ENCODE data around the gene FGF7. TPM values are rescaled to one million over a fixed set of nuclear protein-coding genes. Genes with fewer than 3 reads are reported as not detected.
"Not testable (repeated sequence)": the region's sequence is repeated elsewhere in the genome, so short reads cannot be mapped to it uniquely, and the experiment has no call there.

FGF7 gene
- total RNA-seq, 1 donor from 2014 or later, result 0.05 TPM

DNA sequence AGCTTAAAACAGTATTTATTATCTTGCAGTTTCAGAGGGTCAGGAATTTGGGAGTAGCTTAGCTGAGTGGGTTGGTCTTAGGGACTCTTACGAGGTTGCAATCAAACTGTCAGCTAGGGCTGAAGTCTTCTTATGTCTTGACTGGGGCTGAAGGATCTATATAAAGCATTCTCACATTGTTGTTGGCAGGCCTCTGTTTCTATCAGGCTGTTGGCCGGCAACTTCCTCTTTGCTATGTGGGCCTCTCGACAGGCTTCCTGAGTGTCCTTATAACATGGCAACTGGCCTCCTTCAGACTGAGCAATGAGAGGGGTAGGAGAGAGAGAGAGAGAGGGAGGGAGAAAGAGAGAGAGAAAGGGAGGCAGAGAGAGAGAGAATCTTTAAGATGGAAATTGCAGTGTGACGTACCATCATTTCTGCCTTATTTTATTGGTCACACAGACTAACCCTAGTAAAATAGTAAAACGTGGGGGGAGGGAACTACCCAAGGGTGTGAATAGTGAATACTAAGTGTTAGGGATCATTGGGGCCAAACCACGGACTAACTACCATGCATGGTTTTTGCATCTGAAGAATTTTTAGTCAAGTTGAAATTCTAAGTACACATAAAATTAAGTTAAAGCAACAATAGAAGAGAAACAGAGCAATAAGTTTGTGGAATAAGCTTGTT is 16.1 kb downstream of the FGF7 start:
- intact Hi-C loops (cut with micrococcal nuclease), result no loop called here

DNA sequence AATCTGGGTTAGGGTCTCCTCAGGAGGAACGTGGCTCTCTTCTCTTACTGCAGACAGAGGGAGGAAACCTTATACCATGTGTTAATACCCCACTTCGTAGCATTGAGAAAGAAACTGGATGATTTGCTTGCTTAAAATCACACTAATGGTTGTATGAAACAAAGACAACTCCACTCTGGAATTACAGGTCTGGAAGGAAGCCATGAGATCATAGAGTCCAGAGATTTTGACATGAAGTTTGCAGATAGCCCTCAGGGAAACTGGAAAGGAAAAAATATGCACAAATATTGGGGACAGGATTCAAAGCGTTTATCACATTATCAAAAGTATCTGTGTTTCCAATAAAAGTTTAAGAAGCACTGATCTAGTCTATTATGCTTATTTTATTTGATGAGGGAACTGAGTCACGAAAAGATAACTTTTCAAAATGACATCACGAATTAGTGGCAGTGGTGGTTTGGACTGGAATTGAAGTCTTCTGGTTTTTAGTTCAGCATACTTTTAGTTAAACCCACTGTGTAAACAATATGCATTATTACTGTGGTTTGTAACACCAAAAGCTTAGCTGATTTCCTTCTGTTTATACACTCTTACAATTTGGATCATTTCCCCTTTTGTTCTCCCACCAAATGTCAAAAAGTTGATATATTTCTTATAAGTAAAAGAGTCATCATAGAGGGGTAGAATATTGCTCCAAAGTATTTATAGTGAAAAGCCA is 16.8 kb downstream of the FGF7 start:
- intact Hi-C loops (cut with micrococcal nuclease), result no loop called here

DNA sequence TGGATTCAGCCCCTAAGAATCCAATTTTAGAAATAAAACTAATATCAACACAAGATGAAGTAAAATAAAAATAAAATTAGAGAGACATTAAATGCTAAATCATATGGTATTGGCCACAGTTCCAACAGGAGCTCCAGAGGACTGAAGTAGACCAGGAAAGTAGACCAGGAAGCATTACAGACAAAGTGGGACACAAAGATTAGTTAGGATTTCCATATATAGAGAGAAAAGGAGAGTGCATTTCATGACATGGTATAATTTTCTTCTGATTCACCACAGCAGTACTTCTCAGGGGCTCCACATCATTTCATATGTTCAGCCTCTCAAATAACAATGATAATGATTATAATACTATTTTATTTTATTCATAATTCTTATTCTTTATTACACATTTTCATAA is 18.3 kb downstream of the FGF7 start:
- intact Hi-C loops (cut with micrococcal nuclease), result no loop called here

DNA sequence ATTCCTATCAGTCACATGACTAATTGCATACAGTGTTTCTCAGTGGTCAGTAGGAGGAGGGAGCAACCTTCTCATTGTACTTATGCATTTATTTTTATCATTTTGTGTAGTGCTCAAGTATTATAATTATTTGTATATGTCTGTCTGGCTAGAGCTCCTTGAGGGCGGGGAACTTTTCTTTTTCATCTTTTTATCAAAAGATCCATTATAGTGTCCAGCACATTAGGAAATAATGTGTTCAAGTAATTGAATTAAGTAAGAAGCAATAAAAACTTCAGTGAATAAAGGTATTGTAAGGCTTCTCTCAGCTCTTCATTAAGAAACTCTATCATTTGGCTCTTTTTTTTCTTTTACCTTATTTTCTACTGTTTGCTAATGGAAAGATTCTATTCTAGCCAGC is 18.8 kb downstream of the FGF7 start:
- intact Hi-C loops (cut with micrococcal nuclease), result no loop called here

DNA sequence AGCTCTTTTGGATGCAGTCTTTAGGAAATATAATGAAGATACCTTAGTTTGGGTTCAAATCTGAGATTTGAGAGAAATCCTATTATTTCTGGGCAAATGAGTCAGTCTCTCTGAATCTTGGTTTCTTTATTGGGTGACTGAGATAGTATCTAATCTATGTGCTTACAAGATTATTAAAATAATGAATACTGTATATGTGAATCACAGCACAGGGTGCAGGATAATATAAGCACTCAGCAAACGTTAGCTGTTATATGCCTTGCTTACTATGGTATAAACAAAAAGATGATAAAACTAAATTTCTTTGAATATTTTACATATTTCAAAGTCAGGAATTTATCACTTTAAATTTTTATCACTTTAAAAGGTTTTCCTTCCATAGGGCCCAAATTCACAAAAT is 29.6 kb downstream of the FGF7 start:
- intact Hi-C loops (cut with micrococcal nuclease), result no loop called here

DNA sequence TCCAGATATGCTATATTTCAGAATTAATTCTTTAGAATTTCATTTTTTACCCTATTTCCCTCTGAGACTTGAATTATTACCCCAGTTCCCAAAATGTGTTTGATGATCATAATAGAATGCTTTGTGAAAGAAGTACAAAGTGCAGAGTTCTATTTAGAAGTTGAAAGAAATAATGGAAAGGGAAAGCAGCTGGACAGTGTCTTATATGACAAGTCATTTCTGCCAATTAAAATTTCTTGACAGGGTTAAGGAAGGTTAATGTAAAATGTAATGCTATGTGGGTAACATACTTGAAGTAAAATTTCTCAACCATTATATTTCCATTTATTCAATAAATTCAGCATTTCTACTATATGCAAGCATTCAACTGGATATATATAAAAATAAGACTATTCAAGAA is 33.1 kb downstream of the FGF7 start:
- intact Hi-C loops (cut with micrococcal nuclease), result no loop called here

DNA sequence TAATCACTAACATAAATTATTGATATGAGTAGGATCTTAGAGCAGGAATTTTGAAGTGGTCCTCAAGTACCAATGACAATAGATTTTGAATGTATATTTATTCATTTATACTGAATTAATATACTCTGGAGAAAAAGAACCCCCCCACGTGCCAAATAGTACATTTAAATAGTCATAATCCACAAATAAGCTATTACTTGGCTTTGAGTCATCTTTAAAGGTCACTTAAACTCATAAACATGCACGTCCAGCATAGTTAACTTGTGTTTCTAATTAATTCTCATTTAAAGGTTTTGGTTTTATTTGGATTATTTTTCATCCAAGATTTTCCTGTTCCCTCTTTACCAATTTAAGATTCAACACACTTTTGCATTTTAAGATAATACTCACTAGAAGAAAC is 35.1 kb downstream of the FGF7 start:
- intact Hi-C loops (cut with micrococcal nuclease), result no loop called here

DNA sequence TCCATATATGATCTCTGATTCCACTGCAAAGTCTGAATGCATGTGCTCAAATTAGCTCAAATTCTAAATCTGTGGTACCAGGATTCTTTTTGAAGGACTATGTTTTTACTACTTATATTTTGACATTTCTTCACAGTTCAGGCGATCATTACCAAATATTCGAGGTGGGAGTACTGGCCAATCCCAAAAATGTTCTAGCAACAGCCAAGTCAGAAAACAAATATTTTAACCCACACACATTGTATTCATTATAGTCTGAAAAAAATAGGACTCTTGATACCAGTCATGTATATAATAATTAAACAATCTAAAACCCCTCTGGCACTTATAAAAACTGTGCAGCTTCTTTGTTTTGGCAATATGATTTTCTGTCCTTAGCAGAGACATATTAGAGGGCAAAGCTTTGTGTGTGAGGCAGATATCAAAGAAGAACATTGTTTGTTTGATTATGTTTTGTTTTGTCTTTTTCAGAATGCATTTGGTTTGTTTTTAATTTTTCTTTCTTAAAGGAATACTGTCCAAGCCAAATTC is 37.4 kb downstream of the FGF7 start:
- intact Hi-C loops (cut with micrococcal nuclease), result no loop called here

DNA sequence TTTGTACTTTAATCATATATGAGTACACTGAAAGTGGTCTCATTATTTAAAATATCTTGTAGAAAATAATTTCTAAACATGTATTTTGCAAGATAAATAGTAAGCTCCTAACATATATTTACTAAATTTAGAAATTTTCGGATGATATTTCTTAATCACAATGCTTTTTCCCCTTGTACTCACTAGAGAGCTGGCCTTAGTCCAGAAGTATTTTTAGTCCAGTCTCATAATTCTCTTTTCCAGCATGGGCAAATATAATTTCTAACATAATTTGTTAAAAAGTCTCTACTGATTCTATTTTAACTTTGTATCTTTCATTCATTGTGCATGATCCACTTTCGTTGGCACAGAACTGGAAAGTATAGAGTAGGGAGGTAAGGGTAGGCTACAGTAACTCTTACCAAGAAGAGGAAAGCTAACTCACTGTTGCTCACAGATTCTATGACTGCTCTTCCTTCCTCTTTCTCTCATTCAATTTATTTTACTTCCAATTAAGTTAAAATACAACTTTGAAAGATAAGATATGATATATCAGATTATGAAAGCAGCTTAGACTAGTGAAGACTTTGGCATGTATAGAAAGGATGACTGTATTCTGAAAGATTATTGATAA is 39.3 kb downstream of the FGF7 start:
- intact Hi-C loops (cut with micrococcal nuclease), result no loop called here

DNA sequence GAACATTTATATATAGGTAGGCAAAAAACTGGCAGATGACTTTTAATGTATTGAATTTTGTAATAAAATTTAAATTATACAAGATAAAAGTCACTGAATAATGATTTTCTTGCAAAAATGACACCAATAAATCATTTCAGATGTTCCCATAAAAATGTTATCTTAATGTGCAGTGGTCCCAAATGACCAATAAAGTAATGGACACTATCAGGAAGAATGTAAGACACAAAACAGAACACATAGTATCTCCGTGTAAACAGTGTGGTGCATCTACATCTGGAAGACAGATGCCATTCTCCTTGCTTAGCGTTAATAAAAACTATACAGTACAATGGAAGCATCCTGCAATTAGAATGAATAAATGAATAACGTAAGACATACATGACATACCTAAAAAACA is 41.5 kb downstream of the FGF7 start:
- intact Hi-C loops (cut with micrococcal nuclease), result no loop called here

DNA sequence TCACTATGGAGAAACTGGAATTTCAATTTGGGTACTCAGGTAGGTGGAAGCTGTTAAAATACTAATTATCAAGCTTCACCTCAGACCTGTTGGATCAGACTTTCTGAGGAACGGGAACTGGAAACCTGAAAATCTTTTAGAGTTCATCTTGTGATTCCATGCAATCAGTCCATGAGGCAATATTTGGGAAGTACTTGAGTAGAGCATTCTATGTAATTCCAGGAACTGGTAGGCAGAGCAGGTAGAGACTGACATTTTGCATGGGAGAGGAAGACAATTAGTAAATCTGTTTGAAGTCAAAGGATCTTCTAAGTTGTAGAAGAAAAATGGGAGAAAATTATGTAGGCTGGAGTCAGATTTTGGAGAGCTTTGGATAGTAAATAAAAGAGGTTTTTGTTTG is 43.1 kb downstream of the FGF7 start:
- intact Hi-C loops (cut with micrococcal nuclease), result no loop called here

DNA sequence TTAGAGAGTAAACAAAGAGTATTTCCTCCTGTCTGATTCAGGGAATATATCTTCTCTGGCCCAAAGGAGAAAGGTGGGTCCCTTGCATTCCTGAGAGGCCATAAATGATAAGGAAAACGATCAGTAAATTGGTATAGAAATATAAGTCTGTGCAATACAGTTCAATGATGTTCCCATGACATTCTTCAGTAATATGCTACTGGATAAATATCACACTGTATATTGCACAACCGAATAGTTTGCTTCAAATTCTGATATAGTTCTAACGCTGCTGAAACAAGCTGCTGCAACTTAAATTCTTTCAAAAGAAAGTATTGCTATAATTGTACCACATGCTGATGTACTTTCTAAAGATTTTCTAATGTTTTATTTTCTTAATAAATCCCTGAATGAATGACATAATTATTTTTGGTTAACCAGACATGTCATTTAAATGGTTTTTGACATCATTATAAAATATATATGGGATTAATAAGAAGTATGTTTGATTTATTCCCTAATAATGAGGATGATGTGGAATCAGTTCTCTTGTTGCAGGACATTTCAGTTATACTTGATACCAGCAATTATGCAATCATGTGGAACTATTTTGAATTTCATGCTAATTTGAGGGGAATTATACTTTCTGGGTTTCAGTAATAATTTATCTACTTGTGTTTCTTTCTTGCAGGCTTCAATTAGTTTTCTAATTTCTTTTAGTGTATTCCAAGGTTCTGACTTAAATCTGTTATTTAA is 44.9 kb downstream of the FGF7 start:
- intact Hi-C loops (cut with micrococcal nuclease), result no loop called here

DNA sequence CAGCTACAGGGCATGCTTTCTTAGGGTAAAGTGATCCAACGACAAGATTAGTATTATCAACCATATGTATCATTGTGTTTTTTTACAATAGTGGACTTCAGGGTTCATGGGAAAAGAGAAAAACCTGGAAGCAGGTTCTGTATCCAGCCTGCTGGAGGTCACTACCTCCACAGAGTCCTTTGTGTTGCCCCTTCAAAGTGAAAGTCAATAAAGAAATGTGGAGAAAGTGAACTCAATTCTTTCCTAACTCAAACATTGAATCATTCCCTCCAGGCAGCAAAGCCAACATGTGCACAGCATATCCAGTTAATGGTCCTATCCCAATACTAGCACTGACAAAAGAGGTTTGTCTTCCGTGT is 45.4 kb downstream of the FGF7 start:
- intact Hi-C loops (cut with micrococcal nuclease), result no loop called here

DNA sequence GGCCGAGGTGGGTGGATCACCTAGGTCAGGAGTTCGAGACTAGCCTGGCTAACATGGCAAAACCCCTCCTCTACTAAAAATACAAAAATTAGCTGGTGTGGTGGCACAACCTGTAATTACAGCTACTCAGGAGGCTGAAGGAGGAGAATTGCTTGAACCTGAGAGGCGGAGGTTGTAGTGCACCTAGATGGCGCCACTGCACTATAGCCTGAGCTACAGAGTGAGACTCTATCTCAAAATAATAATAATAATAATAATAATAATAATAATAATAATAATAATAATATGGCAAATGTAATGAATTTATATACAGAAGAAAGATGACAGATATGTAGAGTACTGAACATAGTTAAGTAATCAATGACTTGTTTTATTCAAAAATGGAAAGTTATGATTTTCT is 48.2 kb downstream of the FGF7 start:
- intact Hi-C loops (cut with micrococcal nuclease), result loop anchor here (5.0 to 10.0 kb wide), 2 partner anchors 154 to 531 kb away; partner anchors contain the start of genes DTWD1 and FAM227B

DNA sequence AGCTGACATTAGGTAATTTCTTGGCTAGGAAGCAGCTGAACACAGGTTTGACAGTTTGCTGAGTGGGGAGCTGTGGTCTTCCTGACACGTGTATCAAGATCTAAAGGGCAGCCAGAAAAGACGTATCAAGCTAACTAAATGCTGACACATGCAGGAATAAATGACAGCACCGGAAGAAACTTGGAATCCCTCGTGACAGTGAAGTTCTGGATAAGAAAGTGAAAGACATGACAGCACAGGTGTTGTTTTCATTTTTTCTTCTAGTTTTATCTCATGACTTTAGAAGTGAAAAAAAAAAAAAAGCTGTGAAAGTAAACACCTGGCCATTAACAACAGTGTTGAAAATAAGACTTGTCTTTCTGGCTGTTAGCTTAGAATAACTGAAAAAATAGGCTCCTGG is 48.7 kb downstream of the FGF7 start:
- intact Hi-C loops (cut with micrococcal nuclease), result loop anchor here (5.0 to 10.0 kb wide), 2 partner anchors 153 to 531 kb away; partner anchors contain the start of genes DTWD1 and FAM227B

DNA sequence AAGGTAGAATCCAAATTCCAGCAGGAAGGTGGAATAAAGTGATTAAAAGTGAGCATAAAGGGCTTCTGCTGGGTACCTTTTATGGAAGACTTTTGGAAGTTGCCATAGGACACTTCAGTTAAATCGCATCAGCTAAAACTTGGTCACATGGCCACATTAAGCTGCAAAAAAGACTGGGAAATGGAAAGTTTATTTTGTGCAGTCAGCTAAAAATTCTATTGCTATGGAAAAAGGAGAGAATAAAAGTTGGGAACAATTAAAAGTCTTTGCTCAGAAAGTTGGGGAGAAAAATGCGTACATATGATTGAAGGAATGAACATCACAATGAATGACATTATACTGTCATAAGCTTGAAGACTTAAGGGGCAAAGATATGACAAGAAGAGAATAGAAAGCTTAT is 49.3 kb downstream of the FGF7 start:
- intact Hi-C loops (cut with micrococcal nuclease), result loop anchor here (5.0 to 10.0 kb wide), 2 partner anchors 152 to 530 kb away; partner anchors contain the start of genes DTWD1 and FAM227B

DNA sequence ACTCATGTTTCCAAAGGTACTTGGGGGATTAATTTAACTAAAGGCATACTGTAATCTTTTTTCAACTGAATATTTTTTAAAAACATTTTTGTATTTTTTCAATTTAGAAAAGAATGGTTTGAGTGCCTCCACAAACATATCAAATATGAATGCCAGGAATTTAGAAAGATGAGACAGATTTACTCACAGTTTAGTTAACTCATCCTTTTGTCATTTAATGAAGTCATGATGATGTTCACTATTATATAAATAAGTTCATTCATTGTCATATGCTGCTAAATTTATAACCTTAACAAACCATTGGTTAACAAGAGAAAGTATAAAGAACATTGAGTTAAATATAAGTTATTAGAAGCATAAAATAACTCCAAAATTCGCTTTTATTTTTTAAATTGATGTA is 50.0 kb downstream of the FGF7 start:
- intact Hi-C loops (cut with micrococcal nuclease), result loop anchor here (5.0 to 10.0 kb wide), 2 partner anchors 152 to 529 kb away; partner anchors contain the start of genes DTWD1 and FAM227B

DNA sequence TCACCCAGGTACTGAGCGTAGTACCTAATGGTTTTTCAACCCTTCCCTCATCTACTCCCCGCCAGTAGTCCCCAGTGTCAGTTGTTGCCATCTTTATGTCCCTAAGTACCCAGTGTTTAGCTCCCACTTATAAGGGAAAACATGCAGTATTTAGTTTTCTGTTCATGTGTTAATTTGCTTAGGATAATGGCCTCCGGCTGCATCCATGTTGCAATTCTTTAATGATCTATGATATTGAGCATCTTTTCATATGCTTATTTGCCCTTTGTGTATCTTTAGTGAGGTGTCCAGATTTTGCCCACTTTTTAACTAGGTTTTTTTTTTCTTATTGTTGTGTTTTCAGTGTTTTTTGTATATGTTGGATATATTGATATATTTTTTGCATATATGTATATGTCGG is 55.0 kb downstream of the FGF7 start:
- intact Hi-C loops (cut with micrococcal nuclease), result loop anchor here (10.0 kb wide), 1 partner anchor 147 kb away; the partner anchor contains the start of genes DTWD1 and FAM227B

DNA sequence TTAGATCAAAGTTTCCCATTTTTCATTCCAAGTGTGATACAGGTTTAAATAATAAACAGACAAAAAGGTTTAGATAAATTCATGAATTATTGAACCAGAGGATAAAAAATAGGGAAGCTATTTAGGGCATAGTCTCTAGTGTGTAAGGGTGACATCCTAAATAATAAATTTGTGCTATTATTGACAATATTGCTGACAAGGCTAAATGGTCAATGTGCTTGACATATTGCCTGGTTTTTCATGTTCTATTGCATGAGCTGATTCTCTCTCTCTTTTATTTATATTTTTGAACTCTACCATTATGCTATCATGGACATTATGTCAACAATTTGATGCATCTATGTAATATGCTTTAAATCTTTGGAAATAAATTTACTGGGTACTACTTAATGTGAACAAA is 55.9 kb downstream of the FGF7 start:
- intact Hi-C loops (cut with micrococcal nuclease), result loop anchor here (10.0 kb wide), 1 partner anchor 146 kb away; the partner anchor contains the start of genes DTWD1 and FAM227B

DNA sequence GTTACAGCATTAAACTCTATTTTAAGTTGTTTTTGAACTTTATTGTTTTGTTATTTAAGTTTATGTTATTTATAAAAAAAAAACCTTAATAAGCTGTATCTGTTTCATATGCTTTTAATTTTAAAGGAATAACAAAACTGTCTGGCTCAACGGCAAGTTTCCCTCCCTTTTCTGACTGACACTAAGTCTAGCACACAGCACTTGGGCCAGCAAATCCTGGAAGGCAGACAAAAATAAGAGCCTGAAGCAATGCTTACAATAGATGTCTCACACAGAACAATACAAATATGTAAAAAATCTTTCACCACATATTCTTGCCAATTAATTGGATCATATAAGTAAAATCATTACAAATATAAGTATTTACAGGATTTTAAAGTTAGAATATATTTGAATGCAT is 62.4 kb downstream of the FGF7 start:
- intact Hi-C loops (cut with micrococcal nuclease), result not testable (repeated sequence)

DNA sequence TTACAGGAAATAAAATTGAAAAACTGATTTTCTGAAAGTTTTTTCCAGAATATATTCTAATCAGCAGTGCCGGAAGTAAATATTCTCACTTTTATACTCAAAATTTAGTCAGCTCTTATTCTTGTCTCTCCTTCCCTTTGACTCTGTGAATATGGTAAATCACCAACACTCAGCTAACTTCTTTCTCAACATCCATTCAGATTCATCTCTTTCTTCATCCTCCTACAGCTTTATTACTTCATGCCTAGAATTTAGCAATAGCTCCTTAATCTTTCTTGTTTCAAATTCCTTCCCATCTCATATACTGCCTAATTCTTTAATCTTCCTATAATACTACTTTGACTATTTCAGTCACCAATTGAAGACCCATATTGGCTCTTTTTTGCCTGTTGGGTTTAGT is 67.9 kb downstream of the FGF7 start:
- intact Hi-C loops (cut with micrococcal nuclease), result no loop called here

All from T-helper 2 cell treated with Interferon-gamma antibody and Interleukin-4, amounts not matched to agents 100 ng/mL and 5 ng/mL, for 36 hours (primary cell).